Measurements from ENCODE around the gene ROBO1.

ROBO1 gene

GRCh38 chr3:78963771-78964170 is 804.0 kb downstream of the ROBO1 start:
- DNase-seq = no peak

DNA sequence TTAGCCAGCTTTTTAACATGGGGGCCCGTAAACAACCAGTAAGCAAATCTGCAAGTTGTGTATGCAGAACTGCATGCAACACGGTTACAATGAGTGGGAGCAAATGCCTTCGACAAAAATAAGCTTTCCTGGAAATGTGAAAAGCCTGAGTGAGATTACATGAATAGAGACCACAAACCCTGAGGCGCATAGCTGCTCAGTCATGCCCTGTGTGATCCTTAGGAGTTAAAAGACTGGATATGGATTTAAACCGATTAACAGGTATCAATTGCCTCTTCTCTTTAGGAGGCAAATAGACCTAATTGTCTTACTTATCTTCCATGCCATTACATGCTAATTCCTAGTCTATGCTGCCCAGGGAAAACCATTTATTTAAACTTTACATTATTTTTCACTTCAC is 810.3 kb downstream of the ROBO1 start:
- no peak for DNase-seq

- no peak for DNase-seq
These were observed 816.4 kb downstream of the ROBO1 start for GRCh38 chr3:78951342-78951945.

DNA sequence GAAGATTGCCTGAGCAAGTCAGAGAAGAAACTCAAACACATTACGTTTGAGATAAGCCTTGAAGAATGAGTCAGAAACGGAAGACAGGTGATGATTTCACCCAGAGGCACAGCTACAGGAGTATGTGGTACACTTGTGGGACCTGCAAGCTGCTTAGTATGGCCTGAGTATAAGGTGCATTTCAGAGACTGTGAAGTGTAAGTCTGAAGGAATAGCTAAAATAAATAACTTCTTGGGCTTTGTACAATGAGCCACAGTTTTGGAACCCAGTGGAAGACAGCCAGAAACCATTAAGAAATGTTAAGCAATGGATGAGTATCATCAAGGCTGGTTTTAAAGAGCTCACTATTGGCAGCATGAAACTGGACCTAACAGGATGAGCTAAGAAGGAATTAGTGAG is 826.2 kb downstream of the ROBO1 start:
- no peak for DNase-seq

DNA sequence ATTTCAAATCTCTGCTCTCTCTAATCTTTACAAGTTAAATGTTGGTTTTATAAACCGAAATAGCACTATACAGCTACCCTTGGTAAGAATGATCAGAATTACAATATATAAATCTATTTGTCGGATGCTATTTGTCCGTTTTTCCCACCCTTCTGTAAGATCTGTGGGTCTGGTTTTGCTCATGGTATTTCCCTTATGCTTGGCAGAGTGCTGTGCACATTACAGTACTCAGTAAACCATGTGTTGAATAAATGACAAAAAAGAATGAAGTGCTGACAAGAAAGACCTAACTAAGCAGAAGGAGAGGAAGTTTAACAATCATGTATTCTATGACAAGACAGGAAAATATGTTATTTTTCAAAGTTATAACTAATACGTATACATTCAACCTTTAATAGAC is 827.2 kb downstream of the ROBO1 start:
- no peak for DNase-seq

DNA sequence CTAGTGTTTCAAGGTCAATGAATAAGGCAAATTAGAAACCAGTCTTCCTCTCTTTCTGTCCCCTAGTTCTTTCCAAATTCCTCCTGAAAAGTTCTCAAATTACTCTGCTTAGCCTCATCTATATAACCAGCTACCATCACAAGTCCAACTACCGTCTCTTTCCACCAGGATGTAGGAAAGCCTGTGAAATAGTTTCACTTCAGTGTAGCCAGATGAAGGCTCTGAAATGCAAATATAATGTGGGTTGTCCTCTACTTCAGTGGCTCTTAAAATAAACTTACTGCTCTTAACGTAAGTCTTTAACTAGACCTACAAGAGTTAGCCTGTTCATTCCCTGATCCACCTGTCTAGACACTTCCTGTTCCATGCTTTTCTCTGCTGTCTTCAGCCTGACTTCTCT is 827.7 kb downstream of the ROBO1 start:
- DNase-seq = no peak

DNA sequence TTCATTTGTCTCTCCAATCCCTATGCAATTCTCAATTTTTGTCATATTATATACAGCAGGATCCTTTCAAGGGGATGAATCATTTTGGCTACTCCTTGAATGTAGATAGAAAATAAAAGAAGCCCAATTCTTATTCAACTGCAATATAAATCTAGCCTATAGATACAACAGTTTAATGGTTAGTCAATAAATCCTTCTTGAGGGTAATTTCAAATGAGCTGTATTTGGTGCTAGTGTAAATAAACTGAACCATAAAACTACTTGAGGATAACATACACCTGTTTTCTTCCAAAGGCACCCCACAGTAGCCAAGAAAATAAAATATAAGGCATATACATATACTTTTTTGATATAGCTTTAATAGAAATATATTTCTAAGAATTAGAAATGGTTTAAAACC is 830.3 kb downstream of the ROBO1 start:
- DNase-seq = no peak

DNA sequence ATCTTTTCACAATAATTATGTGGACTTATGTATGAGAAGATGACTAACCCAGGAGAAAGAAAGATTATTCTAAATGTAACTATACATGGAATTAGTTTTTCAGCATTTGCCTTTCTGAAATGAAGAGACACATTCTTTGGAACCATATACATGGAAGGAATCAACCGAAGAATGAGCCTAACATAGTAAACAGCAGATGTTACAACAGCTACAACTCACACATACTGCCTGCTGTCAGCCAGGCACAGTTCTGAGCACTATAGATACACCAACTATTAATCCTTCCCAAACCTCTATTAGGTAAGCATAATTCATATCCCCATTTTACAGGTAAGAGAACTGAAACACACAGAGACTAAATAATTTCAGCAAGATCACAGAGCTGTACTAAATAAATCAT is 840.0 kb downstream of the ROBO1 start:
- no peak for DNase-seq

DNA sequence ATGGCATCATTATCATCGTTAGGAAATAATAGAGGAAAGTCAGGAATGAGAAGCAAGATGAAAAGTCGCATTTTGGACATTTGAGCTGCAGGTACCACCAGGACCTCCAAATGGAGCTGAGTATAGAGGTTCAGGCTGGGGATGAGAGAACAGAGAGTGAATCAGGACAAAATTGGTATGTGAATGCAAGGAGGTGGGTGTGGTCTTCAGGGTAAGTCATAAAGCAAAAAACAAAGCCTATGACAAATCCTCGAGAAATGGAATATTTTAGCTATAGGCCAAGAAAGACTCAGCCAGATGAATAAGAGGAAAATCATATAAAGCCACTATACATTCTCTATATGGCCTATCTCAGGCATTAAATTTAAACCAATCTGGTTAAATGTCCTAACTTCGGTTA is 841.3 kb downstream of the ROBO1 start:
- no peak for DNase-seq

- DNase-seq = no peak
These were observed 843.1 kb downstream of the ROBO1 start for GRCh38 chr3:78924711-78925110.

DNA sequence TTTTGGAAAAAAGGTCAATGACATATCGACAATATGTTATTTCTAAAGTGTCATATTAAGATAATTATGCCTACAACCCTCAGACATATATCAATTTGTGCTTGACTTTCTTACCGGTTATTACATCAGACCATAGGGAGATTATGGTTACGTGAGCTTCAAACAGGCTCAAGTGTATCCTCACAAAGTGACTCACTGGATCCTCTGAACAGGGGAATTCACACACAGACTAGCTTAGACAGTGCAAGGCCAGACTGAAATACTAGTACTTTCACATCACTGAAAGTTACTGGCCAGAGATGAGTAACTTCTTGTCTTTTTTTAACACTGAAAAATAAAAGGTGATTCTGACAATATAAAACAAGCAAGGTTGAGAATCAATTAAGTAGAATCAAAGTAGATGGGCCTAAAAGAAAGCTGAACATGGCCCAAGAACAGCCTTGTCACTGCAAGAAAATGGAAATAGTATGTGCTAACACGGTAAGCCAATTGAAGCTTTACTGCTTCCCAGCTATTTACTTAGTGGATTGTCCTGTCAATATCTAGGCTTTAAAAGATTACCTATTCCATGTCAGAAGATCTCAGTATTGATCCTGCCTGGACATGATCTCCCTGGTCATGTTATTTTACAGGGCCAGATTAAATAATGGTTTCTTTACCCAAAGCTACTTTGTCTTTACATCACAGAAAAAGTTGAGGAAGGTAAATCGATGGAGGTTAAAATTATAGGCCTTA is 848.6 kb downstream of the ROBO1 start:
- DNase-seq = no peak

DNA sequence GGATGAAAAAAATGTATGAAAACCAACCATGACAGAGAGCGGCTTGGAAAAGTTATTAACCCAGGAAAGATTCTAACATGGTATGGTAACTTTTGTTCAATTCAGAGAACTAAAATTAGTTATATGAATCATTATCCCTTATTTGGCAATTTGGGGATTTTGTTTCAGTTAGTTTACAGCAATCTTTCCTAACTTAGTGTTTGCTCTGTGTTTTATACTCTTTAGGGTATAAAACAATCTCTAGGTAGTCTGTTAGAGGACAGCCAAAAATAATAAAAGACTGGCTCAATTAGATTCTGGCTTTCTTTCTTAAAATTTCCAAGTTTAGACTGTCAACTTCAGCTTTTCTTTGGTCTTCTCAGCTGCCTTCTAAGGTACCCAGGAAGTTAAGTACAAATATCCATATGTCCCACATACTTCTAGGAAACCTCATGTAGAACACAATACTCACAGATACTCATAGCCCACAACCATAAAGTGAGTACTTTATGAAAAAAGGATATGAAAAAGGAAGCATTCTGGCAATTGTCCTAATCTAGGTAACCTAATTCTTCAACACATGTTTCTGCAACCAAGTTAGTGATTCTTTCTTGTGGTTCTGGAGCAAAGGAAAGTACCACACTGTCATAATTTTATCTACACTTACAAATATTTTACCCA is 849.3 kb downstream of the ROBO1 start:
- no peak for DNase-seq

- no peak for DNase-seq
These were observed 850.3 kb downstream of the ROBO1 start for GRCh38 chr3:78917536-78917935.

GRCh38 chr3:78913711-78914110 is 854.1 kb downstream of the ROBO1 start:
- DNase-seq = no peak

- no peak for DNase-seq
These were observed 855.1 kb downstream of the ROBO1 start for GRCh38 chr3:78912687-78913086.

DNA sequence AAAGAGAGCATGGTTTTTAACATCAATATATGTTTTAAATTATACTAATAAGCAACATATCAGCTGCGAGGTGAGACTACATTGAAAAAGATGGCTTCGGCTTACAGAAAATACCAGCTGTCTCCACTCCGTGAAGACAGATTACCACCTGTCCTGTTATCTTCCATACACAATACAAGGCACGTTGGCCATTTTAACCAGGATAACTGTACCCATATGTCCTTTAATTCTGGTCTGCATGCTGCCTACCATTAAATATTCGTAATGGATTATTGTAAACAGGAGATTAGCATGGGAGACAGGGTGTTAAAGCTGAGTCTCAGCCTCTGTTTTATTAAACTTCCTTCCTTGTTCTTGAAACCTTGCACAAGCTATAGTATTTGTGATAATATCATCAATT is 855.5 kb downstream of the ROBO1 start:
- no peak for DNase-seq

DNA sequence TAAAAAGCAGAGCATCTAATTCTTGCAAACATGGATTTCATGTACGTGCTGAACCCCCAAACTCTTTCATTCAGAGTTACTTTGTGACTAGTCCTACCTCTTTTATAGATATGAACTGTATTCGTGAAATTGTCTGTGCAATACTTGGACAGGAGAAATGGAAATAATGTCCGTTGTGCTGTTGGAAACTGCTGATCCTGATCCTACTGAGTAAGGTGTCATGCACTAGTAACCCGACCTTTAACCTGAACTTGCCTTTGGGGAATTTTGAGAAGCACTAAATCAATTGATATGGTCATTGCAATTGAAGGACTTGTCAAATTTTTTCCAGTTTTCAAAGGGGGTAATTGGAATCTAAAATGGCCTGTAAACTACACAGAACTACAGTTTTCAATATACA is 856.4 kb downstream of the ROBO1 start:
- no peak for DNase-seq

DNA sequence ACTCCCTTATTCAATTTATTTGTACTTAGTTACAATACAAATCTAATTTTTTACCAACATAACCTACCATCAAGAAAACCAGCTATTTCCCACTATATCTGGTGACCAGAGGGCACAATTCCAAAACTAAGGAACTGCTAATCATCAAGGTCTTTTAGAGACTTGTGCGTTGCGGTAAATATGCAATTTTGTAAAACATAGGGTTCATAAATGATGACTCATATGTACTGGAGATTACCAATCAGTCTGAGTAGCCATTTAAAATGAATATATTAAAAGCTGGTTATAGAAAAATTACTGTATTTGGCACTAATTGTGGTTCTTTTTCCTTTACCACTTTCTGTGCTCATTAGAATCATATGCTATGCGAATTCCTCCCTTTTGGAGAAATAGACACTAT is 859.6 kb downstream of the ROBO1 start:
- DNase-seq = no peak

- DNase-seq = no peak
These were observed 860.4 kb downstream of the ROBO1 start for GRCh38 chr3:78907367-78907766.

DNA sequence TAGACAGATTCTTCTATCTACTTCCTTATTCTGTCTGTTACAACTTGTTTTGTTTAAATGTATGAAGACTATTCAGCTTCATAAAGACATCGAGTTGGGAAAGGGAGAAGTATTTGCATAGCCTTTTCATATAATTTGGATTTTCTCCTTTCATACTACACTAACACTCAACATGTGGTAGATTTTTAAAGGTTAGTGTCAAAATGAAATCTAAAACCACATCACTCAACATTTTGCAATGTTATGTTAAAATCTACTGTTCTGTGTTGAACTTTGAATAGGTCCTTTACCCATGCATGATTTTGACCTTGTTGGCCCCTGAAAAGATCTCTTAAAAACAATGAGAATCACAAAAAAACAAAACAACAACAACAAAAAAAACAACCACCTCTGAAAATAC is 860.9 kb downstream of the ROBO1 start:
- no peak for DNase-seq

DNA sequence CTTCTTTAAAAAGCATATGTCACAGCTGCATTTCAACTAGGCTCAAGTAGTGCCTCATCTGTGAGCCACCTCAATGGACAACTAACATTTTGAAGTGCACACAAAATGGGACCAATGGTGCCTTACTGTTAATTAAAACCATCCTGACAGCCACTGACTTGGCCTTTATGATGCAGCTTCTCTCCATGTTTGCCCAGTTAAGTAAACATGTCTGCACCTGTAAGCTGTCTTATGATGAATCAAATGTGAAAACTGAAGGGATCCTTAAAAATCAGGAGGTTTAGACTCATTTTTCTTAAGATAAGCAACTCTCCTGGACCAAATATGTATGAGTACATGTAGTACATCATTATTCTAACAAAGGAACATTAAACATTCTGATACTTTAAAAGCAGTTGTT is 861.6 kb downstream of the ROBO1 start:
- DNase-seq = no peak

- no peak for DNase-seq
These were observed 862.1 kb downstream of the ROBO1 start for GRCh38 chr3:78905700-78906099.

- no peak for DNase-seq
These were observed 866.3 kb downstream of the ROBO1 start for GRCh38 chr3:78901544-78901943.

DNA sequence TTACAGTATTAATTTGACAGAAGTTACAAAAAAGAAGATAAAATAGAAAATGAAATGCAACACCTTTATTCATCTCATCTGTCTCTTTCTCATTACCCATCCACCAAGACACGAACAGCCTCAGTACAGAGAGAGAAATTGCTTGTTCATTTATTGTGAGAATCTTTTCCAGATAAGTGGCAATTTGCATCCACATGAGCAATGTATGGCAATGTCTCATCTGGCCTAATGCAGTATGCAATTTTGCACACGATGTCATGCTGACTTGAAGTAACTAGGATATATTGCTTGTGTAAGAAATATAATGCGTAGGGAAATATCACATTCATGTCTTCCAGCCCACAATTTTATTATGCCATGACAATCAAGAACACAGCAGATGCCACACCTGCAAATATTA is 866.9 kb downstream of the ROBO1 start:
- no peak for DNase-seq

GRCh38 chr3:78900426-78900825 is 867.4 kb downstream of the ROBO1 start:
- no peak for DNase-seq

All from CD4-positive, alpha-beta T cell treated with Interleukin-1 beta for 1 hour (primary cell).